OCI-M2 (cell line): Measurements from ENCODE around the gene DIP2A.
"Not testable (repeated sequence)": the region's sequence is repeated elsewhere in the genome, so short reads cannot be mapped to it uniquely, and the experiment has no call there.

Experiments
- DNase-seq: peaks from one replicate; lab custom pipeline; 2025; ENCODE audit not compliant: unreplicated experiment; lab: John Stamatoyannopoulos, UW

Gene DIP2A

GRCh38 chr21:46448108-46448507 lies 10.6 kb upstream of the DIP2A start:
- no peak for DNase-seq

GRCh38 chr21:46448855-46449254 lies 9.8 kb upstream of the DIP2A start:
- DNase-seq: not testable (repeated sequence)

- DNase-seq: no peak
These were observed 6.0 kb upstream of the DIP2A start for GRCh38 chr21:46452710-46453109.

DNA sequence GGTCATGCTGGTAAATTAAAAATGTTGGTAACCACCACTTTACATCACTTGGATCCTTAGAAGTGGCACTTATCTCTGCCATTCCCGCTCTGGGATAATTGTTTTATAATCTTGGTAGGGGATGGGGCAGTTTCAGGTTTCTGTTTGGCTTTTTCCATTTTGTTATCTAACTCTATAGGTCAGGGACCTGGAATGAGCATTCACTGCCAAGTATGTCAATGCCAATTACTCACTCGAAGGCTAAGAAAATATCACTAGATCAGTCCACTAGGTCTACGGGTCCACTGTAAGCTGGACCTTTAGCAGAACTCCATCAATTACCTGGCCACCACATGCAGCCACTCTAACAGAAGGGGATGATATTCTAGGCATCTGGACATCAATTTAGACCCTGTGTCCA lies 4.5 kb upstream of the DIP2A start:
- no peak for DNase-seq

DNA sequence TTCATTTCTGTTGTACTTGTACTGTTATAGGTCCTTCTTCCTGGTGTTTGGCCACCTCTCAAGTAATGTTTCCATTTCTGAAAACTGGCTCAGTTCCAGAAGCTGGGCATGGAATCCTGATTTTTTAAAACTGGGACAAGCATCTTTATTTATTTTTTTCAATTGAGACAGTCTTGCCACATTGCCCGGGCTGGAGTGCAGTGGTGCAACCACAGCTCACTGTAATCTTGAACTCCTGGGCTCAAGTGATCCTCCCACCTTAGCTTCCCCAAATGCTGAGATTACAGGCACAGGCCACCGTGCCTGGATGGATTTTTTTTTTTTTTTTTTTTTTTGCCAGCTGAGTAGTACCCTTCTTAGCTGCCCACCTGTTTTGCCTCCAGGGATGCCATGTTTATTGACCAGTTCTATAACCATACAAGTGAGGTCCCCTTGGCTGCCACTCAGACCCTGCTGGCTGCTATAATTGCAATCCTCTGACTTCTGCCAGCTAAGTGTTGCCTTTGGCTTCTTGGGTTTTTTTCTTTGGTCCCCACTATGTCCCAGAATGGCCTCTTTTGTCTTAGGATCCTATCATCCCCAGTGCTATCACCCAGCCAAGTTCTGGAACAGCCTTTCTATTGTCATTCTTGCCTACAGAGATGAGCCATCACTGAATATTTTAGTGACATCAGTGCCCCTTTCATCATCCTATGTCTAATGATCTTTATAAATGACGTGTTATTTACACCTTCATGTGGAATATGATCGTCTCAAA lies 3.9 kb upstream of the DIP2A start:
- no peak for DNase-seq

DNA sequence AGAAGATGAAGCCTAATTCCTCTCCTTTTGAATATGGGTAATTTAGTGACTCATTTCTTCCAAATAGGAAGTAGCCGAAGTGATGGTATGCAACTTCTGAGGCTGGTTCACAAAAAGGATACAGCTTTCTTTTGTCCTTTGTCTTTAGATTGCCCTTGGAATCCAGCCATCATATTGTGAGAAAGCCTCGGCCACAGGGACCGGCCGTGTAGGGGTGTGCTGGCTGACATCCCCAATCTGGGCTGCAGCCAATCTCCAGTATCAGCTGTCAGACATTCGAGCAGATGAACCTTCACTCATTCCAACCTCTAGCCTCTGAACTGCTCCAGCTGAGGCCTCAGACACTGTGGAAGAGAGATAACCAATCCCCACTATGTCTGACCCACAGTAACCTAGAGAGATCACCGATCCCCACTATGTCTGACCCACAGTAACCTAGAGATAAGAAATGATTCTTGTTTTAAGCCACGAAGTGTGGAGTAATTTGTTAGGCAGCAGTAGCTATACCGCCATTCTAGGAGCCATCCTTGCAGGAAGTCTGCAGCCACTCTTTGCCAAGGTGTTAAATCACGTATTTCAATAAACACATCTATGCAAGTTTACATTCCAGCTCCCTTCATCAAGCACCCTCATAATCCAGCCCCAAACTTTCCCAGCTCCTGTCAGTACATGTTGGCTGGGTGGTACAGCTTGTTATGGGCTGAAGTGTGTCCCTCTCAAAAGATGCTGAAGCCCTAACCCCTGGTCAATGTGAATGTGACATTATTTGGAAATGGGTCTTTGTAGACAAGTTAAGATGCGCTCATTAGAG lies 2.9 kb upstream of the DIP2A start:
- peak; percentile 80 for DNase-seq

- no peak for DNase-seq
These were observed 1.9 kb upstream of the DIP2A start for GRCh38 chr21:46456750-46457149.

DNA sequence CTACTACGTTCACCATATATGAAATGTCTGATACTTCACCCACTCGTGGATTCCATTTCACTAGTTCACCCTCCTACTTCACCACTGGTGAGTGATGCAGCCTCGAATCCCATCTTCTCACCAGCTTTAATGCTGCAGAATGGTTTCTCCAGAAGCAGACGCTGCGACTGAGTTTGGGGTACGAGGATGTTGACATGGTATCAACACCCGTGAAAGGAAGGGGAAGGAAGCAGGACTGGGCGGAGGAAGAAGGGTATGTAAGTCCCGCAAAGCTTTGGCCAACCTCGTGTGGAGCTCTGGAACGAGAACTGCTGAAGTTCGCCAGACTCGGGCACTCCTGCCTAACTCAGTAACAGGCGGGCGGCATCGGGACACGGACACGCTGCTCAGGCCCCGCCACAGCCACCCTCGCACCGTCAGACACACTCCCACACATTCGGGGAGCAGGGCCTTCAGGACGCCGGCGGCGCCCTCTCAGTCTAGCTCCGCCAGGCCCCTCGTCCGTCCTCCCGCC lies 833 bp upstream of the DIP2A start:
- peak; percentile 96 for DNase-seq

DNA sequence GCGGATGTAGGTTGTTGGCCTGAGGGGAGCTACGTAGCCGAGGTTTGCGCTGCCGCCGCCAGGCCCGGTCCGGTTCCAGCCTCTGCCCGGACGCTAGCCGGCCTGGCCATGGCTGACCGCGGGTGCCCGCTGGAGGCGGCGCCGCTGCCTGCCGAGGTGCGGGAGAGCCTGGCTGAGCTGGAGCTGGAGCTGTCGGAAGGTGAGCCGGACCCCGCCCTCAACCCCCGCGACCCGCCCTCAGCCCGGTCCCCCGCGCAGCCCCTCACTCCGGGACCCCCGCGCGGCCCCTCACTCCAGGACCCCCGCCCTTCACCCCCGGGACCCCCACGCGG lies 299 bp downstream of the DIP2A start:
- DNase-seq: no peak

DNA sequence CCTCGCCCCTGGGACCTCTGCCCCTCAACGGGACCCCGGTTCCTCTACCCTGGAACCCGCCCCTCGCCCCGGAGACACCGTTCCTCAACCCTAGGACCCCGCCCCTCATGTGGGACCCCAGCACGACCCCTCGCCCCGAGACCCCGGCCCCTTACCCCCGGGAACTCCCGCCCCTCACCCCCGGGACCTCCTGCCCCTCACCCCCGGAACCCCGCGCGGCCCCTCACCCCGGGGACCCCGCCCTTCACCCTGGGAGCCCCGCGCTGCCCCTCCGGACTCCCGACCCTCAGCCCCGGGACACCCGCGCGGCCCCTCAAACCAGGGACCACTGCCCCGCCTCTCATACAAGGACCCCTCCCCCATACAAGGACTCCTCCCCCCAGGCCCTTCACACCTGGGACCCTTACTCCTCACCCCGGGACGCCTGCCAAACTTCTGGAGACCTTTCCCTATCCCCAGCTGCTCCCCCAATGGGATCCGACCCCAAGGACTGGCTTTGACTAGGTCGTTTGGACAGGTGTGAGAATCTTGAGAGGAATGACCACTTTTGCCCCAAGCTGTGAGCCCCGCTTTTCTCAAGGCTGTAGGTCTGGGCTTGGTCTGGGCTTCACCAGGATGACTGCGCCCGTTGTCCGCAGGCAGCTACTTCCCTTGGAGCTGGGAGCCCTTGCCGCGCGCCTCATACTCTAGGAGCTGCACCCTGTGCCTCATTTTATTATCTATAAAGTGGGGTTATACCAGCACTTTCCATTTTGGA lies 843 bp downstream of the DIP2A start:
- no peak for DNase-seq

GRCh38 chr21:46461909-46462308 lies 3.2 kb downstream of the DIP2A start:
- no peak for DNase-seq

DNA sequence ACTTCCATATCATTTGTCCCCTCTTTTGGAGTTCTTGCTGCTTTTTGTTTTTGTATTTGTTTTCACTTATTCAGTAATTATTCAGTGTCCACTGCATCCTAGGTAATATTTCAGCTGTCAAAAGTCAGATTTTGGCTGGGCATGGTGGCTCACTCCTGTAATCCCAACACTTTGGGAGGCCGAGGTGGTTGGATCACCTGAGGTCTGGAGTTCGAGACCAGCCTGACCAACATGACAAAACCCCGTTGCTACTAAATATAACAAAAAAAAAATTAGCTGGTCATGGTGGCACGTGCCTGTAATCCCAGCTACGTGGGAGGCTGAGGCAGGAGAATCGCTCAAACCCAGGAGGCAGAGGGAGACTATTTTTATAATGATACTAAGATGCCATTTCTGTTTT lies 6.5 kb downstream of the DIP2A start:
- DNase-seq: not testable (repeated sequence)

GRCh38 chr21:46465651-46466050 lies 7.0 kb downstream of the DIP2A start:
- no peak for DNase-seq

DNA sequence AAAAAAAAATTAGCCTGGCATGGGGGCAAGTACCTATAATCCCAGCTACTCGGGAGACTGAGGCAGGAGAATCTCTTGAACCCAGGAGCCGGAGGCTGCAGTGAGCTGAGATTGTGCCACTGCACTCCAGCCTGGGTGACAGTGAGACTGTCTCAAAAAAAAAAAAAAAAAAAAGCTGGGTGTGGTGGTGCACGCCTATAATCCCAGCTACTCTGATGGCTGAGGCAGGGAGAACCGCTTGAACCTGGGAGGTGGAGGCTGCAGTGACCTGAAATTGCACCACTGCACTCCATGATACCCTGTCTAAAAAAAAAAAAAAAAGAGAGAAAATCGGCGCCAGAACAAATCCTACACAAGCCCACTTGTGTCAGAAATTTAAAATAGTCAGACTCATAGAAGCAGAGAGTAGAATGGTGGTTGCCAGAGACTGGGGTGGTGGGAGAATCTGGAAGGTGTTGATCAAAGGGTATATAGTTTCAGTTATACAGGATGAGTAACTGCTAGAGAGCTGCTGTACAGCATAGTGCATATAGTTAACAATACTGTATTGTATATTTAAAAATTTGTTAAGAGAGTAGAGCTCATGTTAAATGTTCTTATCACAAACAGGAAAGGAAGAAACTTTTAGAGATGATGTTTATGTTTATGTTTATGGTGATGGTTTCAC lies 9.6 kb downstream of the DIP2A start:
- no peak for DNase-seq

- no peak for DNase-seq
These were observed 10.6 kb downstream of the DIP2A start for GRCh38 chr21:46469275-46469674.

- DNase-seq: no peak
These were observed 12.8 kb downstream of the DIP2A start for GRCh38 chr21:46471514-46471913.

DNA sequence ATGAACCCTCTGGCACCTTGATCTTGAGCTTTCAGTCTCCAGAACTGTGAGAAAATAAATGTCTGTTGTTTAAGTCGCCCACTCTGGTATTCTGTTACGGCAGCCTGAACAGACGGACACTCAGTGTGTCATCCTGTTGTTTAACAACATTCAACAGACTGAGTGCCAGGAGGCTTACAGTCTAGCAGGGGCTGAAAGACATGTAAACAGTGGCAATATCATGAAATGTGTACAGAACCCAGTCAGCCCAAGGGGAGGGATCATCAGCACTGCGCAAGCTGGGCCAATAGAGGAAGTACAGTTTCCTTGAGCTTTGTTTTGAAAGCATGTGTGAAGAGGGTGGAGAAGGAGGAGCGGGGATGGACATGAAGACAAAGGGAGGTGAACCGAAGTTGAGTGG lies 13.6 kb downstream of the DIP2A start:
- no peak for DNase-seq

GRCh38 chr21:46474382-46474781 lies 15.7 kb downstream of the DIP2A start:
- DNase-seq: no peak

- no peak for DNase-seq
These were observed 16.6 kb downstream of the DIP2A start for GRCh38 chr21:46475296-46475695.

- DNase-seq: no peak
These were observed 19.1 kb downstream of the DIP2A start for GRCh38 chr21:46477765-46478164.

GRCh38 chr21:46478910-46479309 lies 20.2 kb downstream of the DIP2A start:
- DNase-seq: no peak
